Inflammatory macrophage treated with lipopolysaccharide for 4 hours (primary cell): Measurements from ENCODE around the gene RNF123.

Experiments
- DNase-seq: peaks from one replicate; pipeline ENCODE4 v3.0.0-alpha.2; 2020

RNF123 gene

GRCh38 chr3:49757197-49757596, 67.8 kb downstream of the RNF123 start:
- DNase-seq, result no peak

- DNase-seq, result no peak
Observed at GRCh38 chr3:49759226-49759625, 69.9 kb downstream of the RNF123 start.

DNA sequence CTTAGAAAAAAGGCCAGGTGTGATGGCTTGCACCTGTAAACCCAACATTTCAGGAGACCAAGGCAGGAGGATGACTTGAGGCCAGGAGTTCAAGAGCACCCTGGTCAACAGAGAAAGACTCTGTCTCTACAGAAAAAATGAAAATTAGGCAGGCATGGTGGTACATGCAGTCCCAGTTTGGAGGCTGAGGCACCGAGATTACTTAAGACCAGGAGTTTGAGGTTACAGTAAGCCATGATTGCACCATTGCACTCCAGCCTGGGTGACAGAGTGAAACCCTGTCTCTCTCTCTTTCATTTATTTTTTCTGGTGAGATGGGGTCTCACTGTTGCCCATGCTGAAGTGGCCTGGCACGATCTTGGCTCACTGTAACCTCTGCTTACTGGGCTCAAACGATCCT, 72.3 kb downstream of the RNF123 start:
- DNase-seq, result no peak

- DNase-seq, result no peak
Observed at GRCh38 chr3:49763981-49764380, 74.6 kb downstream of the RNF123 start.

- no peak for DNase-seq
Observed at GRCh38 chr3:49769286-49769915, 80.0 kb downstream of the RNF123 start.

DNA sequence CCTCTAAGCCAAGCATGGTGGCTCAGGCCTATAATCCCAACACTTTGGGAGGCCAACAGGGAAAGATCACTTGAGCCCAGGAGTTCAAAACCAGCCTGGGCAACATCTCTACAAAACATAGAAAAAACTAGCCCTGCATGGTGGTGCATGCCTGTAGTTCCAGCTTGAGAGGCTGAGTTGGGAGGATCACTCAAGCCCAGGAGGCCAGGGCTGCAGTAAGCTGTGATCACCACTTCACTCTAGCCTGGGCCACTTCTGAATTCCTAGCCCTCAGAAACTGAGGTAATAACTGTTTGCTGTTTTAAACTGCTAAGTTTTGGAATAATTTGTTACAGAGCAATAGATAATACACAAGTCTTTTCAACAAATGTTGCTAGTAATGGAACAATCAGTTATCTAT, 80.6 kb downstream of the RNF123 start:
- no peak for DNase-seq
